Activated CD4-positive, alpha-beta T cell treated with anti-CD3 and anti-CD28 coated beads for 36 hours (primary cell): ENCODE measurements around the gene TMEM200A. TPM values are rescaled to one million over a fixed set of nuclear protein-coding genes. Genes with fewer than 3 reads are reported as not detected.

Experiments used
- ATAC-seq: fragments of 200-7000 bp; cut with Tn5 transposase; one replicate; pipeline ENCODE4 v1.10.0; 2021; ENCODE audit warnings: mild to moderate bottlenecking, moderate library complexity
- CTCF ChIA-PET: fragments of 350-600 bp; sonication (Branson Sonifier 250); formaldehyde crosslinking; loops from one replicate; lab custom pipeline; 2021; ENCODE audit warnings: antibody characterized with exemption; lab: Charles Lee
- POLR2A ChIA-PET: fragments of 350-600 bp; sonication (Branson Sonifier 250); formaldehyde crosslinking; loops from one replicate; lab custom pipeline; 2021; ENCODE audit warnings: antibody characterized with exemption, inconsistent platforms; lab: Charles Lee
- DNase-seq: peaks from one replicate; pipeline ENCODE4 v3.0.0-alpha.2; 2020
- H3K27ac Mint-ChIP-seq: one replicate; pipeline ENCODE4 v1.8.0; 2021; ENCODE audit warnings: mixed read lengths
- H3K27me3 Mint-ChIP-seq: one replicate; pipeline ENCODE4 v1.8.0; 2021; ENCODE audit warnings: mixed read lengths
- H3K36me3 Mint-ChIP-seq: one replicate; pipeline ENCODE4 v1.8.0; 2021; ENCODE audit warnings: low read depth, mixed read lengths
- H3K4me1 Mint-ChIP-seq: one replicate; pipeline ENCODE4 v1.8.0; 2021; ENCODE audit warnings: mixed read lengths
- H3K4me3 Mint-ChIP-seq: one replicate; pipeline ENCODE4 v1.8.0; 2021; ENCODE audit warnings: mild to moderate bottlenecking, moderate library complexity, mixed read lengths
- H3K9me3 Mint-ChIP-seq: one replicate; pipeline ENCODE4 v1.8.0; 2021; ENCODE audit warnings: low read depth, mixed read lengths
- intact Hi-C, 2 experiments: fragments of 100-400 bp; cut with DNase I in 1 of 2; cut with micrococcal nuclease in 1 of 2; formaldehyde crosslinking; loops; one replicate each; pipeline versions ENCODE4 v1.14.2 to v1.15.1; 2022 to 2024; cut with DNase I, micrococcal nuclease
- total RNA-seq, 2 experiments: library from RNA; stranded (reverse); gene quantifications; one replicate each; pipeline ENCODE4 v1.2.3, GENCODE V29; 2021

TMEM200A gene
- total RNA-seq, 2 experiments from 2014 or later = 0.14 to 0.21 TPM

GRCh38 chr6:130425537-130425936, 59.7 kb downstream of the TMEM200A start:
- H3K4me3 Mint-ChIP-seq = no peak overlapping the region
- ChIA-PET POLR2A (no interaction called here), CTCF (interaction anchor here (1.1 to 1.5 kb wide), 3 partner anchors 9 to 447 kb away, joined by 3 to 4 read pairs (median 3); no protein-coding TSS in a partner anchor)
- ATAC-seq = no peak
- intact Hi-C loops = no loop called here
- no peak for DNase-seq
- no peaks in the 10 kb centered on the region for H3K36me3 Mint-ChIP-seq
- no peaks in the 10 kb centered on the region for H3K9me3 Mint-ChIP-seq
- H3K27ac Mint-ChIP-seq = no peak overlapping the region
- no peaks in the 10 kb centered on the region for H3K27me3 Mint-ChIP-seq
- H3K4me1 Mint-ChIP-seq = no peaks in the 10 kb centered on the region

- intact Hi-C loops = no loop called here
- no peak overlapping the region for H3K4me3 Mint-ChIP-seq
- no peaks in the 10 kb centered on the region for H3K9me3 Mint-ChIP-seq
- CTCF ChIA-PET = interaction anchor here (1.1 to 1.5 kb wide), 3 partner anchors 10 to 447 kb away, joined by 3 to 4 read pairs (median 3); no protein-coding TSS in a partner anchor
- DNase-seq (no peak), ATAC-seq (no peak)
- no peaks in the 10 kb centered on the region for H3K4me1 Mint-ChIP-seq
- no peaks in the 10 kb centered on the region for H3K36me3 Mint-ChIP-seq
- POLR2A ChIA-PET = no interaction called here
- H3K27me3 Mint-ChIP-seq = no peaks in the 10 kb centered on the region
- no peak overlapping the region for H3K27ac Mint-ChIP-seq
These were observed 60.4 kb downstream of the TMEM200A start for GRCh38 chr6:130426066-130426721.

- Mint-ChIP-seq H3K4me1 (no peaks in the 10 kb centered on the region), H3K4me3 (no peak overlapping the region), H3K9me3 (no peaks in the 10 kb centered on the region), H3K27ac (no peak overlapping the region), H3K36me3 (no peaks in the 10 kb centered on the region), H3K27me3 (no peaks in the 10 kb centered on the region)
- ChIA-PET CTCF (interaction anchor here (0.6 to 1.4 kb wide), 2 partner anchors 10 to 17 kb away, joined by 3 read pairs; no protein-coding TSS in a partner anchor), POLR2A (no interaction called here)
- ATAC-seq = no peak
- intact Hi-C loops = no loop called here
- DNase-seq = no peak
These were observed 65.6 kb downstream of the TMEM200A start for GRCh38 chr6:130431346-130431852.

GRCh38 chr6:130432838-130433237, 67.0 kb downstream of the TMEM200A start:
- intact Hi-C loops = no loop called here
- no peak overlapping the region for H3K4me3 Mint-ChIP-seq
- DNase-seq = no peak
- H3K27ac Mint-ChIP-seq = no peak overlapping the region
- CTCF ChIA-PET = interaction anchor here (1.4 kb wide), 1 partner anchor 11 kb away, joined by 3 read pairs; no protein-coding TSS in a partner anchor
- POLR2A ChIA-PET = no interaction called here
- no peaks in the 10 kb centered on the region for H3K4me1 Mint-ChIP-seq
- H3K36me3 Mint-ChIP-seq = no peaks in the 10 kb centered on the region
- H3K27me3 Mint-ChIP-seq = no peaks in the 10 kb centered on the region
- ATAC-seq = no peak
- no peaks in the 10 kb centered on the region for H3K9me3 Mint-ChIP-seq

- no peak overlapping the region for H3K4me3 Mint-ChIP-seq
- no peaks in the 10 kb centered on the region for H3K27me3 Mint-ChIP-seq
- no peak for ATAC-seq
These were observed 68.5 kb downstream of the TMEM200A start for GRCh38 chr6:130434174-130434873.

GRCh38 chr6:130435181-130435580, 69.4 kb downstream of the TMEM200A start:
- no peak overlapping the region for H3K4me3 Mint-ChIP-seq
- H3K9me3 Mint-ChIP-seq = no peaks in the 10 kb centered on the region
- H3K27ac Mint-ChIP-seq = no peak overlapping the region
- no peaks in the 10 kb centered on the region for H3K36me3 Mint-ChIP-seq
- no peak for ATAC-seq
- DNase-seq = no peak
- H3K27me3 Mint-ChIP-seq = no peaks in the 10 kb centered on the region
- no peaks in the 10 kb centered on the region for H3K4me1 Mint-ChIP-seq
- CTCF ChIA-PET = interaction anchor here (0.7 to 0.8 kb wide), 2 partner anchors 48 to 113 kb away, joined by 3 read pairs; no protein-coding TSS in a partner anchor
- intact Hi-C loops = no loop called here
- POLR2A ChIA-PET = no interaction called here

More at GRCh38 chr6:130434174-130434873, 68.5 kb downstream of the TMEM200A start:
- H3K9me3 Mint-ChIP-seq = no peaks in the 10 kb centered on the region
- ChIA-PET CTCF (interaction anchor here (0.7 kb wide), 1 partner anchor 112 kb away, joined by 3 read pairs; no protein-coding TSS in a partner anchor), POLR2A (no interaction called here)
- no peak for DNase-seq
- H3K4me1 Mint-ChIP-seq = no peaks in the 10 kb centered on the region
- H3K27ac Mint-ChIP-seq = no peak overlapping the region
- no peaks in the 10 kb centered on the region for H3K36me3 Mint-ChIP-seq
- intact Hi-C loops = no loop called here

GRCh38 chr6:130437961-130438360, 72.1 kb downstream of the TMEM200A start:
- ChIA-PET CTCF (no interaction called here), POLR2A (no interaction called here)
- no peaks in the 10 kb centered on the region for H3K9me3 Mint-ChIP-seq
- intact Hi-C loops = no loop called here
- no peaks in the 10 kb centered on the region for H3K36me3 Mint-ChIP-seq
- DNase-seq (no peak), ATAC-seq (no peak)
- no peaks in the 10 kb centered on the region for H3K4me1 Mint-ChIP-seq
- H3K27ac Mint-ChIP-seq = no peak overlapping the region
- H3K4me3 Mint-ChIP-seq = no peak overlapping the region
- H3K27me3 Mint-ChIP-seq = no peaks in the 10 kb centered on the region

GRCh38 chr6:130447374-130447773, 81.6 kb downstream of the TMEM200A start:
- no peaks in the 10 kb centered on the region for H3K27me3 Mint-ChIP-seq
- no peak for DNase-seq
- no peak overlapping the region for H3K4me3 Mint-ChIP-seq
- ChIA-PET CTCF (no interaction called here), POLR2A (no interaction called here)
- H3K9me3 Mint-ChIP-seq = no peaks in the 10 kb centered on the region
- ATAC-seq = no peak
- no peak overlapping the region for H3K27ac Mint-ChIP-seq
- H3K36me3 Mint-ChIP-seq = no peaks in the 10 kb centered on the region
- H3K4me1 Mint-ChIP-seq = no peaks in the 10 kb centered on the region
- intact Hi-C loops = no loop called here

- Mint-ChIP-seq H3K27ac (no peak overlapping the region), H3K4me3 (no peak overlapping the region), H3K36me3 (no peaks in the 10 kb centered on the region), H3K9me3 (no peaks in the 10 kb centered on the region), H3K27me3 (no peaks in the 10 kb centered on the region), H3K4me1 (no peaks in the 10 kb centered on the region)
- DNase-seq (no peak), ATAC-seq (no peak)
- intact Hi-C loops = no loop called here
- CTCF ChIA-PET = no interaction called here
- POLR2A ChIA-PET = no interaction called here
These were observed 86.5 kb downstream of the TMEM200A start for GRCh38 chr6:130452336-130452735.

- intact Hi-C loops = no loop called here
- no peaks in the 10 kb centered on the region for H3K9me3 Mint-ChIP-seq
- DNase-seq (no peak), ATAC-seq (peak; percentile 55)
- no peaks in the 10 kb centered on the region for H3K4me1 Mint-ChIP-seq
- H3K36me3 Mint-ChIP-seq = no peaks in the 10 kb centered on the region
- no peak overlapping the region for H3K4me3 Mint-ChIP-seq
- H3K27me3 Mint-ChIP-seq = no peaks in the 10 kb centered on the region
- H3K27ac Mint-ChIP-seq = no peak overlapping the region
- ChIA-PET POLR2A (no interaction called here), CTCF (interaction anchor here (0.6 kb wide), 1 partner anchor 99 kb away, joined by 3 read pairs; no protein-coding TSS in a partner anchor)
These were observed 87.4 kb downstream of the TMEM200A start for GRCh38 chr6:130453230-130453629.

GRCh38 chr6:130457605-130458004, 91.8 kb downstream of the TMEM200A start:
- intact Hi-C loops = no loop called here
- no peaks in the 10 kb centered on the region for H3K9me3 Mint-ChIP-seq
- no peaks in the 10 kb centered on the region for H3K27me3 Mint-ChIP-seq
- no peaks in the 10 kb centered on the region for H3K36me3 Mint-ChIP-seq
- no peak overlapping the region for H3K4me3 Mint-ChIP-seq
- ATAC-seq (no peak), DNase-seq (no peak)
- H3K4me1 Mint-ChIP-seq = peaks cover 2% of the 10 kb centered on the region
- POLR2A ChIA-PET = no interaction called here
- CTCF ChIA-PET = no interaction called here
- H3K27ac Mint-ChIP-seq = no peak overlapping the region
